Neural progenitor cell (in vitro differentiated cells): Measurements from ENCODE around the gene NDN. TPM values are rescaled to one million over a fixed set of nuclear protein-coding genes. Genes with fewer than 3 reads are reported as not detected.

ENCODE experiments used
- DNase-seq: peaks from one replicate; pipeline ENCODE4 v3.0.0-alpha.2; 2016; ENCODE audit warnings: low spot score
- H2AFZ ChIP-seq: fragments of 200-600 bp; sonication (generic); replicated peaks from 2 replicates; pipeline ENCODE4 v1.6.1; 2016; ENCODE audit warnings: antibody characterized with exemption
- H3F3A ChIP-seq: fragments of 200-600 bp; sonication (generic); 2 replicates; pipeline ENCODE4 v1.6.1; 2016; ENCODE audit warnings: antibody characterized with exemption, low read depth
- H3K27ac ChIP-seq: fragments of 200-600 bp; sonication (generic); 2 replicates; pipeline ENCODE4 v1.5.1; 2016; ENCODE audit warnings: mild to moderate bottlenecking
- H3K27me3 ChIP-seq: fragments of 200-600 bp; sonication (generic); 2 replicates; pipeline ENCODE4 v1.6.1; 2016; ENCODE audit warnings: mild to moderate bottlenecking, moderate library complexity
- H3K36me3 ChIP-seq: fragments of 200-600 bp; sonication (generic); 2 replicates; pipeline ENCODE4 v1.5.1; 2016
- H3K4me1 ChIP-seq: fragments of 200-600 bp; sonication (generic); 2 replicates; pipeline ENCODE4 v1.6.1; 2016; ENCODE audit warnings: mixed run types
- H3K4me2 ChIP-seq: fragments of 200-600 bp; sonication (generic); 2 replicates; pipeline ENCODE4 v1.6.1; 2016
- H3K4me3 ChIP-seq: fragments of 200-600 bp; sonication (generic); 2 replicates; pipeline ENCODE4 v1.5.1; 2016
- H3K79me2 ChIP-seq: fragments of 200-600 bp; sonication (generic); 2 replicates; pipeline ENCODE4 v1.6.1; 2016; ENCODE audit warnings: low read depth
- H3K9ac ChIP-seq: fragments of 200-600 bp; sonication (generic); 2 replicates; pipeline ENCODE4 v1.6.1; 2016
- H3K9me3 ChIP-seq: fragments of 200-600 bp; sonication (generic); 2 replicates; pipeline ENCODE4 v1.5.1; 2016; ENCODE audit warnings: low read depth
- H4K20me1 ChIP-seq: fragments of 200-600 bp; sonication (generic); 2 replicates; pipeline ENCODE4 v1.6.1; 2016; ENCODE audit warnings: low read depth
- H3K27ac Mint-ChIP-seq: 3 replicates; pipeline ENCODE4 v1.8.0; 2021; ENCODE audit warnings: mixed read lengths
- H3K27me3 Mint-ChIP-seq: 2 replicates; pipeline ENCODE4 v1.8.0; 2022; ENCODE audit warnings: low read depth, mild to moderate bottlenecking, inconsistent platforms, moderate library complexity, mixed read lengths; ENCODE audit not compliant: insufficient read depth
- H3K36me3 Mint-ChIP-seq: 3 replicates; pipeline ENCODE4 v1.8.0; 2021; ENCODE audit warnings: mixed read lengths
- H3K4me1 Mint-ChIP-seq: 3 replicates; pipeline ENCODE4 v1.8.0; 2021; ENCODE audit warnings: mixed read lengths
- H3K4me3 Mint-ChIP-seq: 3 replicates; pipeline ENCODE4 v1.8.0; 2021; ENCODE audit warnings: mild to moderate bottlenecking, moderate library complexity, mixed read lengths
- H3K9me3 Mint-ChIP-seq: 3 replicates; pipeline ENCODE4 v1.8.0; 2020; ENCODE audit warnings: mixed read lengths
- EZH2 ChIP-seq: fragments of 200-600 bp; sonication (generic); IDR thresholded peaks from 2 replicates; pipeline ENCODE4 v1.6.1; 2017; ENCODE audit warnings: antibody characterized with exemption, mild to moderate bottlenecking, moderate library complexity
- EZH2phosphoT487 ChIP-seq: fragments of 200-600 bp; sonication (generic); IDR thresholded peaks from 2 replicates; pipeline ENCODE4 v1.6.1; 2017; ENCODE audit warnings: antibody characterized with exemption
- total RNA-seq: library from RNA; depleted of rRNA; stranded (reverse); fragments of >200 nt; gene quantifications from 2 replicates; pipeline ENCODE4 v1.2.3, GENCODE V29; 2015; ENCODE audit warnings: low replicate concordance
- TF ChIP-seq, protein P1 (sequence below): fragments of 200-600 bp; sonication (generic); IDR thresholded peaks from 2 replicates; pipeline ENCODE4 v1.5.1; 2017; ENCODE audit warnings: antibody characterized with exemption, mild to moderate bottlenecking

Gene NDN
- total RNA-seq, 1 donor from 2014 or later = 70.9 TPM

DNA sequence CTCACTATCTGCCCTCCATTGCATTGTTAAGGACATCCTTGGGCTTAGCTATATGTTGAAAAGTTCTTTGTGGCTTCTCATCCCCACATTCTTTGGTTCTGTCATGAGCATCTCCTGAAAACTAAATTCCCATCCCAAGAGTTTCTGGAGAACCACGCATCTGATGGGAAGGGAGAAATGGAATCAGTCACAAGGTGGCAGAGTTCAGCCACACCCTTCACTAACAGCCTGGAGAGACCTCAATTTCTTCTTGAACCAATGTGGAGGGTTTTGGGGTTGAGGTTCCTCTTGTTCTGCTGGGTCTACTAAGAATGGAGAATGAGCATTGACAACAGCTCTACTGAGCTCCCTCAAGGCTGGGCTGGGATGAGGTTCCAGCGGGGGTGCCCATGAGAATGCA, 23.9 kb downstream of the NDN start:
- H3K4me3 Mint-ChIP-seq = no peak overlapping the region
- peaks cover 7% of the 10 kb centered on the region for H3K9me3 Mint-ChIP-seq
- no peaks in the 10 kb centered on the region for H3K27me3 Mint-ChIP-seq
- H3K79me2 ChIP-seq = no peaks in the 10 kb centered on the region
- TF ChIP-seq EZH2 = no peak
- TF ChIP-seq, protein P1, sequence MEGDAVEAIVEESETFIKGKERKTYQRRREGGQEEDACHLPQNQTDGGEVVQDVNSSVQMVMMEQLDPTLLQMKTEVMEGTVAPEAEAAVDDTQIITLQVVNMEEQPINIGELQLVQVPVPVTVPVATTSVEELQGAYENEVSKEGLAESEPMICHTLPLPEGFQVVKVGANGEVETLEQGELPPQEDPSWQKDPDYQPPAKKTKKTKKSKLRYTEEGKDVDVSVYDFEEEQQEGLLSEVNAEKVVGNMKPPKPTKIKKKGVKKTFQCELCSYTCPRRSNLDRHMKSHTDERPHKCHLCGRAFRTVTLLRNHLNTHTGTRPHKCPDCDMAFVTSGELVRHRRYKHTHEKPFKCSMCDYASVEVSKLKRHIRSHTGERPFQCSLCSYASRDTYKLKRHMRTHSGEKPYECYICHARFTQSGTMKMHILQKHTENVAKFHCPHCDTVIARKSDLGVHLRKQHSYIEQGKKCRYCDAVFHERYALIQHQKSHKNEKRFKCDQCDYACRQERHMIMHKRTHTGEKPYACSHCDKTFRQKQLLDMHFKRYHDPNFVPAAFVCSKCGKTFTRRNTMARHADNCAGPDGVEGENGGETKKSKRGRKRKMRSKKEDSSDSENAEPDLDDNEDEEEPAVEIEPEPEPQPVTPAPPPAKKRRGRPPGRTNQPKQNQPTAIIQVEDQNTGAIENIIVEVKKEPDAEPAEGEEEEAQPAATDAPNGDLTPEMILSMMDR = peak; percentile 9
- no peak overlapping the region for H3K4me3 ChIP-seq
- H3K4me1 ChIP-seq = peaks cover 14% of the 10 kb centered on the region
- no peak overlapping the region for H3K9ac ChIP-seq
- H4K20me1 ChIP-seq = no peaks in the 10 kb centered on the region
- H3K27ac ChIP-seq = no peak overlapping the region
- H3K27me3 ChIP-seq = no peaks in the 10 kb centered on the region
- no peaks in the 10 kb centered on the region for H3K36me3 ChIP-seq
- no peaks in the 10 kb centered on the region for H3K4me1 Mint-ChIP-seq
- H3K9me3 ChIP-seq = peaks cover 12% of the 10 kb centered on the region
- peaks cover 7% of the 10 kb centered on the region for H3F3A ChIP-seq
- DNase-seq = no peak
- H3K4me2 ChIP-seq = no peak overlapping the region
- H3K36me3 Mint-ChIP-seq = no peaks in the 10 kb centered on the region
- H3K27ac Mint-ChIP-seq = no peak overlapping the region
- no peak overlapping the region for H2AFZ ChIP-seq

DNA sequence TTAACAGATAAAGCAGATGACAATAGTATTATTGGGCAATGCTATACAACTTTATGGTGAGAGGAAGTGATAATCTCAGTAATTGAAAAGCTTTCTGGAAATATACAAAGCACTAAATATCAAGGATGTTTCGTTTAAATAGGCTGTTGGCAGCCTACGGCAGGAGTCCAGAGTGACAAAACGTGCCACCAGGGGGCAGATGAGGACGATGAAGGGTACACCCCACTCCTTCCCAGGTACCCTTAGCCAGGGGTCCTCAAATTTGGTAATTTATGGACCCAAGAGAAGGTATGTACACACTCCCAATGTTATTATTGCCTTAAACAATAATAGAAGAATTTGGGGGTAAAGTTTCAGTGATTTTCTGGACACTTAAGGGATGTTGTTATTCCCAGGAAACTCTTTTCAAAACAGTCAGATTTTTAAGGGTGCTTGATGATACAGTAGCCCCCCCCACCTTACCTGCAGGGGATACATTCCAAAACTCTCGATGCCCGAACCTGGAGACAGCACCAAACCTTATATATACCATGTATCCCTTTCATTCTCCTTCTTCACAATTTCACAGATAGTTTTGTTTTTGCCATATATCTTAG, 38.1 kb downstream of the NDN start:
- H3K27ac Mint-ChIP-seq = no peak overlapping the region
- H3K9me3 ChIP-seq = no peaks in the 10 kb centered on the region

DNA sequence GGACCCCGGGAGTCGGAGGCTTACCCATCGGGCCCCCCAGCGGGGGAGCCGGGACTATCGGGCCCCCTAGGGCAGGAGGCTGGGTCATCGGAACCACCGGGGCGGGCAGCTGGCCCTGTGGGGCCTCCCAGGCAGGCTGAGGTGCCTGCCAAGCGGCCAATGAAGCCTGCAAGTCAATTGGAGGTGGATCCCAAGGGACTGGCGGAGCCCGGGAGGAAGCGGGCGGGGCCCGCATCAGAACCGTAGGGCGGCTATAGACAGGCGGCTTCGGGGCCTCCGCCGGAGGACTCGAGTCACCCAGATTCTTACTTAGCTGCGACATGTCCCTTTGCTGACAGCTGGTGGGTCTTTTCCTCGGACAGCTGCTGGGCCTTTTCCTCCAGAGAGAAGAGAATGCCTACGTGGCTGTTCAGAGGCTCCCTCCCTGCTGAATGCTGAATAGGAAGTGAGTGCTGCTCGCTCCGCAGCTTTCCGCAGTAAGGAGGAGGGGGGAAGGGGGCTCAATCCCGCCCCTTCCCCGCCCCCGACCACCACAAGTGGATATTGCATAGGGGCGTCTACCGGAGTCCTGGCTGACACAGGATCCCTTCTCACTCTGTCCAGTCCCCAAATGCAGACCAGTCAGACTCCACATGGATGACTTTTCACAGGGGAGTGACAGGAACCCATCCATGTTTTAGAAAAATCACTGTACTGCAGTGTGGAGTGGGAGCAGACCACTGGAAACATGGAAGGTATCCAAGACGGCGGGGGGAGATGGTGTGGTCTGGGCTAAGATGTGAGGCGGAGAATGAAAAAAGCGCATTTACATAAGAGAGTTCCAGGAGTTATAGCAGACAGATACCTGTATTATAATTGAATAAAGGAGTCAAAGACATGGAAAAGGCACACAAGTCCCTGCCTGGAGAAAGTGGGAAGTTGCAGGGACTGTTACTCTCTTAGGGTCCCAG, 39.4 kb downstream of the NDN start, which contains the start of gene MAGEL2:
Gene MAGEL2, minus strand, starts transcription at position 447 of the 950 bp plus-strand sequence. Its CDS starts 125 bp downstream, at position 322.
- Mint-ChIP-seq H3K4me3 (peak within 1 kb of the TSS; percentile 87), H3K36me3 (no peaks in the 10 kb centered on the region), H3K27me3 (peaks cover 13% of the 10 kb centered on the region), H3K4me1 (peaks cover 16% of the 10 kb centered on the region), H3K9me3 (peaks cover 9% of the 10 kb centered on the region), H3K27ac (no peak within 1 kb of the TSS)
- peak; percentile 77 for DNase-seq
- no peaks in the 10 kb centered on the region for H3K4me1 ChIP-seq
- peak within 1 kb of the TSS; percentile 80 for H3K4me3 ChIP-seq
- peak within 1 kb of the TSS; percentile 52 for H3K9ac ChIP-seq
- no peaks in the 10 kb centered on the region for H3K9me3 ChIP-seq
- H3F3A ChIP-seq = peaks cover 4% of the 10 kb centered on the region
- no peaks in the 10 kb centered on the region for H3K27me3 ChIP-seq
- TF ChIP-seq EZH2phosphoT487 (no peak), EZH2 (no peak)
- TF ChIP-seq, protein P1 = no peak
- no peaks in the 10 kb centered on the region for H4K20me1 ChIP-seq
- H3K27ac ChIP-seq = no peak within 1 kb of the TSS
- H2AFZ ChIP-seq = peak within 1 kb of the TSS; percentile 91
- no peaks in the 10 kb centered on the region for H3K79me2 ChIP-seq
- peak within 1 kb of the TSS; percentile 84 for H3K4me2 ChIP-seq
- no peaks in the 10 kb centered on the region for H3K36me3 ChIP-seq

More for the DNA sequence above, 38.1 kb downstream of the NDN start:
- H3K4me1 ChIP-seq = no peaks in the 10 kb centered on the region
- peaks cover 4% of the 10 kb centered on the region for H3F3A ChIP-seq
- H3K27me3 Mint-ChIP-seq = peaks cover 10% of the 10 kb centered on the region
- no peaks in the 10 kb centered on the region for H3K27me3 ChIP-seq
- TF ChIP-seq, protein P1 = peak; percentile 65
- no peak for TF ChIP-seq EZH2
- no peaks in the 10 kb centered on the region for H3K79me2 ChIP-seq
- no peaks in the 10 kb centered on the region for H4K20me1 ChIP-seq
- peak overlapping the region; percentile 87 for H3K4me3 Mint-ChIP-seq
- H3K9me3 Mint-ChIP-seq = peaks cover 11% of the 10 kb centered on the region
- H3K4me2 ChIP-seq = peak overlapping the region; percentile 84
- no peaks in the 10 kb centered on the region for H3K36me3 Mint-ChIP-seq
- no peak overlapping the region for H3K27ac ChIP-seq
- peaks cover 10% of the 10 kb centered on the region for H3K4me1 Mint-ChIP-seq
- H2AFZ ChIP-seq = no peak overlapping the region
- H3K36me3 ChIP-seq = no peaks in the 10 kb centered on the region
- H3K9ac ChIP-seq = no peak overlapping the region
- H3K4me3 ChIP-seq = peak overlapping the region; percentile 80
- DNase-seq = peak; percentile 69
